Progenitor cell of endocrine pancreas (in vitro differentiated cells): ENCODE measurements around the gene DLGAP4. TPM values are rescaled to one million over a fixed set of nuclear protein-coding genes. Genes with fewer than 3 reads are reported as not detected.

ENCODE experiments used
- DNase-seq: peaks from one replicate; pipeline ENCODE4 v3.0.0; 2021; ENCODE audit warnings: low spot score; ENCODE audit not compliant: unreplicated experiment
- H3K27ac Mint-ChIP-seq: 2 replicates; pipeline ENCODE4 v1.8.0; 2021; ENCODE audit warnings: mild to moderate bottlenecking, moderate library complexity, mixed read lengths
- H3K27me3 Mint-ChIP-seq: 2 replicates; pipeline ENCODE4 v1.8.0; 2021; ENCODE audit warnings: mixed read lengths
- H3K36me3 Mint-ChIP-seq: 2 replicates; pipeline ENCODE4 v1.8.0; 2022; ENCODE audit warnings: mixed read lengths; ENCODE audit not compliant: insufficient read depth
- H3K4me1 Mint-ChIP-seq: 2 replicates; pipeline ENCODE4 v1.8.0; 2021; ENCODE audit warnings: low read depth, mixed read lengths
- H3K4me3 Mint-ChIP-seq: 2 replicates; pipeline ENCODE4 v1.8.0; 2021; ENCODE audit warnings: low read depth, mild to moderate bottlenecking, moderate library complexity, mixed read lengths
- H3K9me3 Mint-ChIP-seq: 2 replicates; pipeline ENCODE4 v1.8.0; 2021; ENCODE audit warnings: low read depth, mixed read lengths
- CTCF ChIP-seq: fragments of 200-600 bp; sonication (generic); IDR thresholded peaks from one replicate; pipeline ENCODE4 v1.5.0; 2021; ENCODE audit warnings: antibody characterized with exemption, mild to moderate bottlenecking; ENCODE audit not compliant: unreplicated experiment
- total RNA-seq: library from RNA; stranded (reverse); gene quantifications from 2 replicates; pipeline ENCODE4 v1.2.1, GENCODE V29; 2021

The DLGAP4 gene
- total RNA-seq, 1 donor from 2014 or later, result 109 TPM

GRCh38 chr20:36307412-36308325 is 1.5 kb downstream of the DLGAP4 start:
- Mint-ChIP-seq H3K9me3 (no peaks in the 10 kb centered on the region), H3K27me3 (peaks cover 83% of the 10 kb centered on the region), H3K4me3 (peak overlapping the region; percentile 30), H3K36me3 (no peaks in the 10 kb centered on the region), H3K4me1 (peaks cover 2% of the 10 kb centered on the region), H3K27ac (no peak overlapping the region)
- TF ChIP-seq CTCF, result no peak
- no peak for DNase-seq

- Mint-ChIP-seq H3K27ac (no peak overlapping the region), H3K27me3 (peaks cover 81% of the 10 kb centered on the region), H3K36me3 (no peaks in the 10 kb centered on the region), H3K4me3 (peak overlapping the region; percentile 7), H3K9me3 (no peaks in the 10 kb centered on the region), H3K4me1 (peaks cover 2% of the 10 kb centered on the region)
- no peak for DNase-seq
- no peak for TF ChIP-seq CTCF
Measured at GRCh38 chr20:36308353-36308752, 2.2 kb downstream of the DLGAP4 start.

- no peak for TF ChIP-seq CTCF
- H3K27me3 Mint-ChIP-seq, result peaks cover 74% of the 10 kb centered on the region
- no peak for DNase-seq
- H3K9me3 Mint-ChIP-seq, result no peaks in the 10 kb centered on the region
- H3K4me3 Mint-ChIP-seq, result no peak overlapping the region
- H3K36me3 Mint-ChIP-seq, result no peaks in the 10 kb centered on the region
- no peak overlapping the region for H3K27ac Mint-ChIP-seq
- peaks cover 2% of the 10 kb centered on the region for H3K4me1 Mint-ChIP-seq
Measured at GRCh38 chr20:36308986-36309385, 2.8 kb downstream of the DLGAP4 start.

GRCh38 chr20:36309643-36310042 is 3.5 kb downstream of the DLGAP4 start:
- H3K27me3 Mint-ChIP-seq, result peaks cover 70% of the 10 kb centered on the region
- TF ChIP-seq CTCF, result no peak
- no peak overlapping the region for H3K4me3 Mint-ChIP-seq
- no peaks in the 10 kb centered on the region for H3K9me3 Mint-ChIP-seq
- DNase-seq, result no peak
- peaks cover 2% of the 10 kb centered on the region for H3K4me1 Mint-ChIP-seq
- no peaks in the 10 kb centered on the region for H3K36me3 Mint-ChIP-seq
- no peak overlapping the region for H3K27ac Mint-ChIP-seq

GRCh38 chr20:36310215-36310981 is 4.3 kb downstream of the DLGAP4 start:
- TF ChIP-seq CTCF, result no peak
- Mint-ChIP-seq H3K27me3 (peaks cover 68% of the 10 kb centered on the region), H3K9me3 (no peaks in the 10 kb centered on the region), H3K36me3 (no peaks in the 10 kb centered on the region), H3K4me3 (no peak overlapping the region), H3K27ac (no peak overlapping the region), H3K4me1 (peaks cover 2% of the 10 kb centered on the region)
- no peak for DNase-seq
